SK-N-SH treated with all-trans-retinoic acid at 6 μM for 48 hours (cell line): ENCODE measurements around the gene GPRASP3.

ENCODE experiments used
- ATAC-seq: fragments of 200-7000 bp; cut with Tn5 transposase; 3 replicates; pipeline ENCODE4 v1.9.1; 2020; ENCODE audit warnings: mild to moderate bottlenecking, moderate library complexity
- ARNTL ChIP-seq: fragments of 450-650 bp; formaldehyde crosslinking; IDR thresholded peaks from 2 replicates; pipeline ENCODE4 v1.5.0; 2020; ENCODE audit warnings: low read depth, mild to moderate bottlenecking, moderate library complexity, borderline replicate concordance
- BACH2 ChIP-seq: fragments of 250-450 bp; sonication (Bioruptor Pico); IDR thresholded peaks from 2 replicates; pipeline ENCODE4 v1.9.0; 2021; ENCODE audit warnings: mild to moderate bottlenecking, borderline replicate concordance
- CSDC2 ChIP-seq: fragments of 250-450 bp; sonication (Bioruptor Pico); IDR thresholded peaks from 2 replicates; pipeline ENCODE4 v1.5.0; 2020; ENCODE audit warnings: mild to moderate bottlenecking, moderate library complexity
- ESRRG ChIP-seq: fragments of 250-450 bp; sonication (Bioruptor Pico); IDR thresholded peaks from 2 replicates; pipeline ENCODE4 v1.6.1; 2021; ENCODE audit warnings: mild to moderate bottlenecking
- ISL1 ChIP-seq: fragments of 250-450 bp; sonication (Bioruptor Pico); IDR thresholded peaks from 2 replicates; pipeline ENCODE4 v2.1.2; 2022; ENCODE audit warnings: mild to moderate bottlenecking, moderate library complexity
- OSR1 ChIP-seq: fragments of 250-450 bp; sonication (Bioruptor Pico); IDR thresholded peaks from 2 replicates; pipeline ENCODE4 v1.8.0; 2022; ENCODE audit warnings: moderate library complexity, mild to moderate bottlenecking, inconsistent platforms
- PATZ1 ChIP-seq: fragments of 250-450 bp; sonication (Bioruptor Pico); IDR thresholded peaks from 2 replicates; pipeline ENCODE4 v1.8.0; 2020; ENCODE audit warnings: mild to moderate bottlenecking, moderate library complexity, borderline replicate concordance
- POU6F1 ChIP-seq: fragments of 250-450 bp; sonication (Bioruptor Pico); IDR thresholded peaks from 2 replicates; pipeline ENCODE4 v1.8.0; 2021; ENCODE audit warnings: low read depth, mild to moderate bottlenecking, moderate library complexity, borderline replicate concordance
- PPARA ChIP-seq: fragments of 250-450 bp; sonication (Bioruptor Pico); IDR thresholded peaks from 2 replicates; pipeline ENCODE4 v1.5.0; 2020; ENCODE audit warnings: mild to moderate bottlenecking, borderline replicate concordance
- RARB ChIP-seq: fragments of 250-450 bp; sonication (Bioruptor Pico); IDR thresholded peaks from 2 replicates; pipeline ENCODE4 v1.8.0; 2021; ENCODE audit warnings: mild to moderate bottlenecking, moderate library complexity
- SNAI2 ChIP-seq: fragments of 250-450 bp; sonication (Bioruptor Pico); IDR thresholded peaks from 2 replicates; pipeline ENCODE4 v1.5.0; 2020; ENCODE audit warnings: mild to moderate bottlenecking, moderate library complexity
- TCF4 ChIP-seq: fragments of 250-450 bp; sonication (Bioruptor Pico); IDR thresholded peaks from 2 replicates; pipeline ENCODE4 v1.8.0; 2021; ENCODE audit warnings: mild to moderate bottlenecking, moderate library complexity, borderline replicate concordance
- TSHZ2 ChIP-seq: fragments of 250-450 bp; sonication (Bioruptor Pico); IDR thresholded peaks from 2 replicates; pipeline ENCODE4 v1.5.0; 2020; ENCODE audit warnings: mild to moderate bottlenecking, moderate library complexity
- ZC3H10 ChIP-seq: fragments of 250-450 bp; sonication (Bioruptor Pico); IDR thresholded peaks from 2 replicates; pipeline ENCODE4 v1.5.1; 2021; ENCODE audit warnings: mild to moderate bottlenecking, moderate library complexity
- ZFP3 ChIP-seq: fragments of 250-450 bp; sonication (Bioruptor Pico); IDR thresholded peaks from 2 replicates; pipeline ENCODE4 v1.5.0; 2020; ENCODE audit warnings: mild to moderate bottlenecking, moderate library complexity
- ZFP30 ChIP-seq: fragments of 450-650 bp; formaldehyde crosslinking; IDR thresholded peaks from 2 replicates; pipeline ENCODE4 v1.5.0; 2022; ENCODE audit warnings: mild to moderate bottlenecking, moderate library complexity
- ZNF565 ChIP-seq: fragments of 450-650 bp; formaldehyde crosslinking; conservative IDR thresholded peaks from 2 replicates; pipeline ENCODE4 v1.5.0; 2020; ENCODE audit warnings: low read depth, mild to moderate bottlenecking, moderate library complexity
- ZNF70 ChIP-seq: fragments of 450-650 bp; formaldehyde crosslinking; IDR thresholded peaks from 2 replicates; pipeline ENCODE4 v1.5.0; 2020; ENCODE audit warnings: mild to moderate bottlenecking, moderate library complexity
- ZNF8 ChIP-seq: fragments of 450-650 bp; formaldehyde crosslinking; IDR thresholded peaks from 2 replicates; pipeline ENCODE4 v1.5.0; 2020; ENCODE audit warnings: mild to moderate bottlenecking, moderate library complexity
- TF ChIP-seq, protein P1 (sequence below): fragments of 250-450 bp; sonication (Bioruptor Pico); IDR thresholded peaks from 2 replicates; pipeline ENCODE4 v1.5.1; 2021; ENCODE audit warnings: mild to moderate bottlenecking, moderate library complexity

The GPRASP3 gene

GRCh38 chrX:102723456-102723855 lies 2.9 kb downstream of the GPRASP3 start:
- no peak for ATAC-seq
- TF ChIP-seq ARNTL (CRISPR knock-in tag) (no peak), TSHZ2 (CRISPR knock-in tag) (no peak), TCF4 (no peak), POU6F1 (CRISPR knock-in tag) (no peak), BACH2 (CRISPR knock-in tag) (no peak), PATZ1 (CRISPR knock-in tag) (no peak), ZNF8 (CRISPR knock-in tag) (no peak), ESRRG (CRISPR knock-in tag) (no peak), ZNF565 (no peak), OSR1 (CRISPR knock-in tag) (no peak), ISL1 (no peak), CSDC2 (CRISPR knock-in tag) (no peak), PPARA (CRISPR knock-in tag) (no peak)
- TF ChIP-seq, protein P1, sequence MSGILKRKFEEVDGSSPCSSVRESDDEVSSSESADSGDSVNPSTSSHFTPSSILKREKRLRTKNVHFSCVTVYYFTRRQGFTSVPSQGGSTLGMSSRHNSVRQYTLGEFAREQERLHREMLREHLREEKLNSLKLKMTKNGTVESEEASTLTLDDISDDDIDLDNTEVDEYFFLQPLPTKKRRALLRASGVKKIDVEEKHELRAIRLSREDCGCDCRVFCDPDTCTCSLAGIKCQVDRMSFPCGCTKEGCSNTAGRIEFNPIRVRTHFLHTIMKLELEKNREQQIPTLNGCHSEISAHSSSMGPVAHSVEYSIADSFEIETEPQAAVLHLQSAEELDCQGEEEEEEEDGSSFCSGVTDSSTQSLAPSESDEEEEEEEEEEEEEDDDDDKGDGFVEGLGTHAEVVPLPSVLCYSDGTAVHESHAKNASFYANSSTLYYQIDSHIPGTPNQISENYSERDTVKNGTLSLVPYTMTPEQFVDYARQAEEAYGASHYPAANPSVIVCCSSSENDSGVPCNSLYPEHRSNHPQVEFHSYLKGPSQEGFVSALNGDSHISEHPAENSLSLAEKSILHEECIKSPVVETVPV (CRISPR knock-in tag): no peak

DNA sequence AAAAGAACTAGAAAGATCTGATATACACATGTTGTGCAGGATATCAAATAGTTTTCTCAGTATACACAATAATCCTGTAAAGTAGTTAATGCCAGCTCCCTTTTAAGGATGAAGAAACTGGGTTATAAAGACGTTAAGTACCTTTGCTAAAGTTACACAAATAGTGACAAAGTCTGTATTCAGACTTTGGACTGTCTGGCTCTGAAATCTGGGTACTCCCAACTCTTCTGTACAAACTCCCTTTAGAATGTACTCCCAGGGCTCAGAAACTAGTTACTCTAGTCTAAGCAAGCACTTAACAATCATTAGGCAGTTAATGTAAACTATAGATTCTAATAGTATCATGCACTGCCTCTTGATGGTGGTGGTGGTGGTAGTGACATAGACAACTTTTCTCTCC lies 7.2 kb downstream of the GPRASP3 start:
- TF ChIP-seq BACH2 (CRISPR knock-in tag) (no peak), ESRRG (CRISPR knock-in tag) (no peak), ARNTL (CRISPR knock-in tag) (no peak), ZFP3 (CRISPR knock-in tag) (no peak), OSR1 (CRISPR knock-in tag) (no peak), TCF4 (no peak), PATZ1 (CRISPR knock-in tag) (no peak), ZNF8 (CRISPR knock-in tag) (no peak), POU6F1 (CRISPR knock-in tag) (no peak), ZNF70 (CRISPR knock-in tag) (no peak), ISL1 (no peak), SNAI2 (no peak), ZFP30 (no peak), ZNF565 (no peak), TSHZ2 (CRISPR knock-in tag) (no peak), RARB (CRISPR knock-in tag) (no peak), ZC3H10 (CRISPR knock-in tag) (no peak)
- TF ChIP-seq, protein P1 (CRISPR knock-in tag): no peak
- ATAC-seq: no peak
